GM13977 (cell line): ENCODE results near the gene TBC1D10A.

Experiments
- DNase-seq: peaks from one replicate; pipeline ENCODE4 v3.0.0; 2012; ENCODE audit warnings: low spot score
- in situ Hi-C: fragments of 300-500 bp; cut with MboI; formaldehyde crosslinking; loops from one replicate; pipeline ENCODE4 v1.12.0; 2022; ENCODE audit warnings: low sequenced_read_pairs, low pct_unique_long_range_greater_than_20kb, mixed read lengths, inconsistent platforms; ENCODE audit not compliant: unreplicated experiment
- TF ChIP-seq, protein P1 (sequence below): IDR thresholded peaks from 2 replicates; pipeline ENCODE4 v1.5.1; 2012; ENCODE audit warnings: mild to moderate bottlenecking, control low read depth; ENCODE audit not compliant: insufficient read depth; ENCODE audit errors: extremely low read depth, missing control alignments

TBC1D10A gene

DNA sequence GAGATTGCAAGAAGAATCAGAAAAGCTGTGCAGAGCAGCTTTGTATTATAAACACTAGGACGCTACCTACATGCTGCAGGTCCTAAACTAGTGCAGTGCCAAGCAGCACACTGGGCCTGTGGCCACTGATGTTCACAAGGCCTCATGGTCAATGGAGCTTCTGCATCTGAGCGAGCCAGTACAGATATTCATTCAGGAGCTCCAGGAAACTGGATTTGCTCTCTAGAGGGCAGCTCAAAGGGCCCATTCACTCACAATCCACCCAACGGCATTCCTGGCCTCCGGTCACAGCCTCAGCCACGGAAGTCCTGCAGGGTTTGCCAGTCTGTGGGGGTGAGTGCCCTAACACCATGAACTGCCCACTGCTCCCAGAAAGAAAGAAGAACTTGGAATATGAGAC is 5.8 kb upstream of the TBC1D10A start:
- TF ChIP-seq, protein P1, sequence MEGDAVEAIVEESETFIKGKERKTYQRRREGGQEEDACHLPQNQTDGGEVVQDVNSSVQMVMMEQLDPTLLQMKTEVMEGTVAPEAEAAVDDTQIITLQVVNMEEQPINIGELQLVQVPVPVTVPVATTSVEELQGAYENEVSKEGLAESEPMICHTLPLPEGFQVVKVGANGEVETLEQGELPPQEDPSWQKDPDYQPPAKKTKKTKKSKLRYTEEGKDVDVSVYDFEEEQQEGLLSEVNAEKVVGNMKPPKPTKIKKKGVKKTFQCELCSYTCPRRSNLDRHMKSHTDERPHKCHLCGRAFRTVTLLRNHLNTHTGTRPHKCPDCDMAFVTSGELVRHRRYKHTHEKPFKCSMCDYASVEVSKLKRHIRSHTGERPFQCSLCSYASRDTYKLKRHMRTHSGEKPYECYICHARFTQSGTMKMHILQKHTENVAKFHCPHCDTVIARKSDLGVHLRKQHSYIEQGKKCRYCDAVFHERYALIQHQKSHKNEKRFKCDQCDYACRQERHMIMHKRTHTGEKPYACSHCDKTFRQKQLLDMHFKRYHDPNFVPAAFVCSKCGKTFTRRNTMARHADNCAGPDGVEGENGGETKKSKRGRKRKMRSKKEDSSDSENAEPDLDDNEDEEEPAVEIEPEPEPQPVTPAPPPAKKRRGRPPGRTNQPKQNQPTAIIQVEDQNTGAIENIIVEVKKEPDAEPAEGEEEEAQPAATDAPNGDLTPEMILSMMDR = no peak
- DNase-seq = no peak
- in situ Hi-C loops = no loop called here

GRCh38 chr22:30328466-30329049 is 1.8 kb upstream of the TBC1D10A start:
- in situ Hi-C loops = no loop called here
- no peak for DNase-seq
- TF ChIP-seq, protein P1 = no peak

DNA sequence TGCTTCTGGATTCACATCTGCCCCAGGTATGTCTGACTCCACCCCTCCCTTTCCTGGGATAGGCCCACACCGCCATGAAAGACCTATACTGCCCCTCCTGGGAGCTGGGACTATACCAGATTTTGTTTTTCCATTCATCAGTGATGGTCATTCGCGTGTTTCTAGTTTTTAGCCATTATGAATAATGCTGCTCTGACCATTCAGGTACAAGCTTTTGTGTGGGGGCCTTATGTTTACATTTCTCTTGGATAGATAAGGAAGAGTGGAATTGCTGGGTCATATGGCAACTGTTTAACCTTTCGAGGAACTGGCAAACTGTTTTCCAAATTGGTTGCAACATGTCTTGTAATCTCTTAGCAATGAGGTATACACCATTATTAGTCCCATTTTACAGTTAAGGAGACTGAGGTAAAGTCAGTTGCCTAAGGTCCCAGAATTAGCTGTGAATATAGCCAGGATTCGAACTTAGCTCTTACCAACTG is 1.2 kb upstream of the TBC1D10A start:
- TF ChIP-seq, protein P1 = peak; percentile 18
- DNase-seq = no peak
- in situ Hi-C loops = no loop called here

DNA sequence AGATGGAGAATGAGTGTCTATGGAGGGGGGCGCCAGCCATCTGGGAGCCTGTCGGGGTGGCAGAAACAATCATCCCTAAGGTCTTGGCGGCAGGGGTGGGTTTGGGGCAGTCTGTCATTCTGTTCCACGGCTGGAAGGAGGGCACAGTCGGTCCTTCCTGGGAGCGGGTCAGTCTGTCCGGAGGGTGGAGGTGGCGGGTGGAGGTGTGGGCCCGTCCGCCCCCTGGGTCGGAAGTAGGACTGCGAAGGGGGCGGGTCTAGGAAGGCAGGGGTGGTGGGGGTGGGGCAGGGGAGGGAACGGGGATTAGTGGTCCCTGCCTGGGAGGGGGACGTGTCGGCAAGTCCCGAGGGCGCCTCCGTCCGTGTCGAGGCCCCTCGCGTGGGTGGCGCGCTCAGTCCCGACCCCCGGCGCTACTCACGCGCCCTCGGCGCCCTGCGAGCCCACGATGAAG is 461 bp downstream of the TBC1D10A start:
- in situ Hi-C loops = no loop called here
- TF ChIP-seq, protein P1 = no peak
- peak; percentile 49 for DNase-seq

DNA sequence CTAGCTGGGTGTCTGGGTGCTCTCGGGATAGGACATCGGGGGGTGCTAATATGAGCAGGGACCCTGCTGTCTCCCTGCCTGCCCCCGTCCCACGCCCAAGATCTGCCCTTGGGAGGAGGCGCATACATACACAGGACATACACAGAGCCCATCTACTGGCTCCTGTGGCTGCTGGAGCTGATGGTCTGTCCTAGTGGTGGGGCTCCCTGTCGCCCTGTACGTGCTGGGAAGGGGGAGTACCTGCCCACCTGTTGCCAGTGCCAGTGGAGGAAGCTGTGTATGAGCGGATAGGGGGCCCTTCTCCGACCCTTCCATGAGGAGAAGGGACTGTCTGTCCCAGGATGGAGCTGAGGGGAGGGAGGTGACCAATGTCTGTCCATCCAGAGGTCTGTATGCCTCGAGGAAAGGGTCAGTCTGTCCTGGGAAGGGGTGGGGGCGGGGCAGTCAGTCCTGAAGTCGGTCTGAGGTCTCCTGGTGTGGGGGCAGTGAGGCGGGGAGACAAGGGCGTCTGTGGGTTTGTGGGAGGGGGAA is 952 bp downstream of the TBC1D10A start:
- DNase-seq = no peak
- TF ChIP-seq, protein P1 = no peak
- in situ Hi-C loops = no loop called here

DNA sequence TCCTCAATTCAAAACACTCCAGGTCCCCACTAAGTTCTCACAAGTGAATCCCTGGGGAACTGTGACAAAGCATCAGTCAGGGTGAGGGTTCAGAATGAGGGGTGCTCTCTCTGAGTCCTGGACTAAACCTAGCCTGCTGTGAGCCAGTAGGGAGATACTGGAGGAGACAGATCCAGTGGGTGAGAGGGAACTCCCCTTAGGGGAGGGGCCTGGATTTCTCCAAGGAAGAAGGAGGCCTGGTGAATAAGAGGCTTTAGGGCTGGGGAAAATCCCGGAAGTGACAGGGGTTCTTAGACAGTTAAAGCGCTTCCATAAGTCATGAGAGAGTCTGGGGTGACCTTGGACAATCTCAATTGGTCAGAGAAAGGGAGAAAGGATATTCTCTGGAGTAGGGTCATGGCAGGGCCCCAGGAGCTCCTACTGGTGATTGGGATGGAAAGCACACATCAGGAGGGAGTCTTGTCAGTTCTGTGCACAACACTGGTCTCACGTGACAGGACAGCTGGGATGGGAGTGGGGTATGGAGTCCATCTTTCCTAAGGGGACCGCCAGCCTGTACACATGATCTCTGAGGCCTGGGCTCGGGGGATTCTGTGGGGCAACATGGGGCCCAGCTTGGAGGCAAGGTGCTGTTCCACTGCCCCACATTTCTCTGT is 1.5 kb downstream of the TBC1D10A start:
- in situ Hi-C loops = no loop called here
- DNase-seq = no peak
- TF ChIP-seq, protein P1 = no peak
